ENCODE results near the gene MIPOL1. TPM values are rescaled to one million over a fixed set of nuclear protein-coding genes. Genes with fewer than 3 reads are reported as not detected.
"Not testable (repeated sequence)": the region's sequence is repeated elsewhere in the genome, so short reads cannot be mapped to it uniquely, and the experiment has no call there.

Gene MIPOL1
- total and polyA plus RNA-seq, 5 donors from 2014 or later, result not detected

DNA sequence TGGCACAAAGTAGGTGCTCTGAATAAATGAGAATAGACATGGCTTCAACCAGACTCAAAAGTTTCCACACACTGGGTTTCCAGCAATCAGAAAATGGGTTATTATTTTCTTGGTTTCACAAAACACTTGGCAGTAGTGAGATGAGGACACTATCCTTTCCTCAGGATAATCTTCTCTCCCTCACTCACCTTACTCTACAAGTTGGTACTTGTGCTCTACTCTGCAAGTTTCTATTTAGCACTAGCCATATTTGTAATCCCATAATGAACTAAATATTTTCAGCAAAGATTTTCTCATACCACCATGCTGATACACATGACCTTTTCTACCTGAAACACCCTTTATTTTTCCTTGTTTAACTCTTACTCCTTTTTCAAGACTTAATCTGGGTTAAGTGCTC lies 259.6 kb downstream of the MIPOL1 start:
- ATAC-seq (ENCODE audit: low read depth in 2 of 2), result no peak
- Histone ChIP-seq H3K36me3 (ENCODE audit: control insufficient read depth, insufficient read depth, low read length) (no peaks in the 10 kb centered on the region), H3K4me1 (ENCODE audit: control insufficient read depth, insufficient read depth, low read length, poor library complexity, severe bottlenecking) (no peaks in the 10 kb centered on the region), H3K27ac (ENCODE audit: insufficient read depth, low read length, poor library complexity, severe bottlenecking) (no peak overlapping the region), H3K27me3 (ENCODE audit: control insufficient read depth, insufficient read depth, low read length) (no peaks in the 10 kb centered on the region), H3K4me3 (ENCODE audit: low read depth, low read length) (no peak overlapping the region), H3K9me3 (ENCODE audit: control insufficient read depth in 2 of 2, low read length in 2 of 2) (peaks cover 0 to 2% of the 10 kb centered on the region in 2 experiments)
- Mint-ChIP-seq H3K4me1 (no peaks in the 10 kb centered on the region), H3K36me3 (no peaks in the 10 kb centered on the region), H3K9me3 (peaks cover 3 to 17% (median 10%) of the 10 kb centered on the region in 7 donors), H3K27me3 (no peaks in the 10 kb centered on the region), H3K27ac (no peak overlapping the region), H3K4me3 (no peak overlapping the region)
- no peak for DNase-seq

- not testable (repeated sequence) for H3K9me3 ChIP-seq (ENCODE audit: control insufficient read depth in 2 of 2, low read length in 2 of 2); H3K4me3 ChIP-seq (ENCODE audit: low read depth, low read length); H3K4me3 Mint-ChIP-seq; H3K27me3 ChIP-seq (ENCODE audit: control insufficient read depth, insufficient read depth, low read length); DNase-seq; H3K27ac Mint-ChIP-seq; H3K4me1 ChIP-seq (ENCODE audit: control insufficient read depth, insufficient read depth, low read length, poor library complexity, severe bottlenecking); ATAC-seq (ENCODE audit: low read depth in 2 of 2); H3K36me3 Mint-ChIP-seq; H3K4me1 Mint-ChIP-seq; H3K27me3 Mint-ChIP-seq; H3K27ac ChIP-seq (ENCODE audit: insufficient read depth, low read length, poor library complexity, severe bottlenecking); H3K36me3 ChIP-seq (ENCODE audit: control insufficient read depth, insufficient read depth, low read length)
- peaks cover 2 to 33% (median 16%) of the 10 kb centered on the region in 7 donors for H3K9me3 Mint-ChIP-seq
These were observed 264.7 kb downstream of the MIPOL1 start for GRCh38 chr14:37462426-37462825.

- Histone ChIP-seq H3K27me3 (ENCODE audit: control insufficient read depth, insufficient read depth, low read length) (no peaks in the 10 kb centered on the region), H3K9me3 (ENCODE audit: control insufficient read depth in 2 of 2, low read length in 2 of 2) (peaks cover 2 to 4% of the 10 kb centered on the region in 2 experiments), H3K4me3 (ENCODE audit: low read depth, low read length) (no peak overlapping the region), H3K4me1 (ENCODE audit: control insufficient read depth, insufficient read depth, low read length, poor library complexity, severe bottlenecking) (no peaks in the 10 kb centered on the region), H3K36me3 (ENCODE audit: control insufficient read depth, insufficient read depth, low read length) (no peaks in the 10 kb centered on the region), H3K27ac (ENCODE audit: insufficient read depth, low read length, poor library complexity, severe bottlenecking) (no peak overlapping the region)
- DNase-seq, result no peak
- no peak overlapping the region for H3K4me3 Mint-ChIP-seq
- H3K27ac Mint-ChIP-seq, result no peak overlapping the region
- H3K27me3 Mint-ChIP-seq, result no peaks in the 10 kb centered on the region
- H3K36me3 Mint-ChIP-seq, result no peaks in the 10 kb centered on the region
- no peak for ATAC-seq (ENCODE audit: low read depth in 2 of 2)
- H3K4me1 Mint-ChIP-seq, result no peaks in the 10 kb centered on the region
- peaks cover 2 to 34% (median 14%) of the 10 kb centered on the region in 7 donors for H3K9me3 Mint-ChIP-seq
These were observed 266.6 kb downstream of the MIPOL1 start for GRCh38 chr14:37464192-37464858.

- H3K4me1 ChIP-seq (ENCODE audit: control insufficient read depth, insufficient read depth, low read length, poor library complexity, severe bottlenecking), result no peaks in the 10 kb centered on the region
- H3K27ac ChIP-seq (ENCODE audit: insufficient read depth, low read length, poor library complexity, severe bottlenecking), result no peak overlapping the region
- no peak overlapping the region for H3K27ac Mint-ChIP-seq
- ATAC-seq (ENCODE audit: low read depth in 2 of 2) (no peak), DNase-seq (no peak)
- no peak overlapping the region for H3K4me3 ChIP-seq (ENCODE audit: low read depth, low read length)
- H3K9me3 ChIP-seq (ENCODE audit: control insufficient read depth in 2 of 2, low read length in 2 of 2), result peaks cover 2 to 4% of the 10 kb centered on the region in 2 experiments
- peaks cover 0 to 43% (median 15%) of the 10 kb centered on the region in 7 donors for H3K9me3 Mint-ChIP-seq
- no peaks in the 10 kb centered on the region for H3K27me3 Mint-ChIP-seq
- no peaks in the 10 kb centered on the region for H3K4me1 Mint-ChIP-seq
- H3K36me3 ChIP-seq (ENCODE audit: control insufficient read depth, insufficient read depth, low read length), result no peaks in the 10 kb centered on the region
- H3K4me3 Mint-ChIP-seq, result no peak overlapping the region
- no peaks in the 10 kb centered on the region for H3K27me3 ChIP-seq (ENCODE audit: control insufficient read depth, insufficient read depth, low read length)
- no peaks in the 10 kb centered on the region for H3K36me3 Mint-ChIP-seq
These were observed 268.4 kb downstream of the MIPOL1 start for GRCh38 chr14:37466003-37466622.

DNA sequence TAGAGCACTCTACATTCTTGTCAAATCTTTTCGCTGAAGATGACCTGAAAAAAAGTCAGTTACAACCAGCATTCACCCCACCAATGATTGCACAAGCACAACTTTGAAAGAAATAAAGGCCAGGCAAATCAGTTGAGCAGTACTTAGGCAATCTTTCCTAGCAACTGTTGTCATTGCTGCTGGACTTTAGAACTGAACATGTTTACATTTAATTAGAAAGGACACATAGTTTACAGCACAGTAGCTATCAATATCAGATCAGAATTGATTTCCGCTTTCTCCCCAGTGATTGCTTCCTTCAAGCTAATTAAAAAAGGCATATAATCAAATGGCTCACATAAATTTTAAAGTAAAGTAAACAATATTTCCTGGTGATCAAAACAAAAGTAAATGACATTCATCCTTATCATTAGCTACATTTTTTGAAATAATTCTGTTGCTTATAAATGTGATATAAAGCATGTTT lies 268.9 kb downstream of the MIPOL1 start:
- H3K27me3 Mint-ChIP-seq, result no peaks in the 10 kb centered on the region
- no peak overlapping the region for H3K4me3 Mint-ChIP-seq
- H3K36me3 Mint-ChIP-seq, result no peaks in the 10 kb centered on the region
- Histone ChIP-seq H3K27ac (ENCODE audit: insufficient read depth, low read length, poor library complexity, severe bottlenecking) (no peak overlapping the region), H3K4me3 (ENCODE audit: low read depth, low read length) (no peak overlapping the region), H3K36me3 (ENCODE audit: control insufficient read depth, insufficient read depth, low read length) (no peaks in the 10 kb centered on the region), H3K9me3 (ENCODE audit: control insufficient read depth in 2 of 2, low read length in 2 of 2) (peaks cover 0 to 4% of the 10 kb centered on the region in 2 experiments), H3K4me1 (ENCODE audit: control insufficient read depth, insufficient read depth, low read length, poor library complexity, severe bottlenecking) (no peaks in the 10 kb centered on the region), H3K27me3 (ENCODE audit: control insufficient read depth, insufficient read depth, low read length) (no peaks in the 10 kb centered on the region)
- H3K9me3 Mint-ChIP-seq, result peaks cover 0 to 43% (median 15%) of the 10 kb centered on the region in 7 donors
- ATAC-seq (ENCODE audit: low read depth in 2 of 2), result no peak
- no peaks in the 10 kb centered on the region for H3K4me1 Mint-ChIP-seq
- DNase-seq, result no peak
- no peak overlapping the region for H3K27ac Mint-ChIP-seq

- Histone ChIP-seq H3K27me3 (ENCODE audit: control insufficient read depth, insufficient read depth, low read length) (no peaks in the 10 kb centered on the region), H3K36me3 (ENCODE audit: control insufficient read depth, insufficient read depth, low read length) (no peaks in the 10 kb centered on the region), H3K27ac (ENCODE audit: insufficient read depth, low read length, poor library complexity, severe bottlenecking) (no peak overlapping the region), H3K4me1 (ENCODE audit: control insufficient read depth, insufficient read depth, low read length, poor library complexity, severe bottlenecking) (no peaks in the 10 kb centered on the region), H3K9me3 (ENCODE audit: control insufficient read depth in 2 of 2, low read length in 2 of 2) (peaks cover 0 to 4% of the 10 kb centered on the region in 2 experiments), H3K4me3 (ENCODE audit: low read depth, low read length) (no peak overlapping the region)
- no peaks in the 10 kb centered on the region for H3K4me1 Mint-ChIP-seq
- no peaks in the 10 kb centered on the region for H3K27me3 Mint-ChIP-seq
- no peak overlapping the region for H3K4me3 Mint-ChIP-seq
- DNase-seq (no peak), ATAC-seq (ENCODE audit: low read depth in 2 of 2) (no peak)
- H3K9me3 Mint-ChIP-seq, result peaks cover 0 to 42% (median 11%) of the 10 kb centered on the region in 7 donors
- no peak overlapping the region for H3K27ac Mint-ChIP-seq
- no peaks in the 10 kb centered on the region for H3K36me3 Mint-ChIP-seq
These were observed 271.9 kb downstream of the MIPOL1 start for GRCh38 chr14:37469650-37470049.

DNA sequence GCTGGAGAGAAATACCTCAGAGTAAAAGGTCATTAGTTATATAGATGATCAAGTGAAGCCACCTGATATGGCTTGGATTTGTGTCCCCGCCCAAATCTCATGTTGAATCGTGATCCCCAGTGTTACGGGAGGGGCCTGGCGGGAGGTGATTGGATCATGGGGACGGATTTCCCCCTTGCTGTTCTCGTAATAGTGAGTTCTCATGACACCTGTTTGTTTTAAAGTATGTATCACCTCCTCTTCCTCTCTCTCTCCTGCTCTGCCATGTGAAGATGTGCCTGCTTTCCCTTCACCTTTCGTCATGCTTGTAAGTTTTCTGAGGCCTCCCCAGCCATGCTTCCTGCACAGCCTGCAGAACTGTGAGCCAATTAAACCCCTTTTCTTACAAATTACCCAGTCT lies 272.5 kb downstream of the MIPOL1 start:
- no peak overlapping the region for H3K4me3 ChIP-seq (ENCODE audit: low read depth, low read length)

GRCh38 chr14:37472906-37473305 lies 275.2 kb downstream of the MIPOL1 start:
- H3K9me3 ChIP-seq (ENCODE audit: control insufficient read depth in 2 of 2, low read length in 2 of 2), result peaks cover 0 to 4% of the 10 kb centered on the region in 2 experiments
- no peak for ATAC-seq (ENCODE audit: low read depth in 2 of 2)
- no peak overlapping the region for H3K27ac ChIP-seq (ENCODE audit: insufficient read depth, low read length, poor library complexity, severe bottlenecking)
- no peaks in the 10 kb centered on the region for H3K36me3 ChIP-seq (ENCODE audit: control insufficient read depth, insufficient read depth, low read length)
- H3K4me3 Mint-ChIP-seq, result no peak overlapping the region
- H3K36me3 Mint-ChIP-seq, result no peaks in the 10 kb centered on the region
- H3K27ac Mint-ChIP-seq, result no peak overlapping the region
- H3K27me3 ChIP-seq (ENCODE audit: control insufficient read depth, insufficient read depth, low read length), result no peaks in the 10 kb centered on the region
- H3K4me1 Mint-ChIP-seq, result no peaks in the 10 kb centered on the region
- DNase-seq, result no peak
- H3K9me3 Mint-ChIP-seq, result peaks cover 0 to 48% (median 15%) of the 10 kb centered on the region in 7 donors
- H3K4me3 ChIP-seq (ENCODE audit: low read depth, low read length), result no peak overlapping the region
- no peaks in the 10 kb centered on the region for H3K27me3 Mint-ChIP-seq
- H3K4me1 ChIP-seq (ENCODE audit: control insufficient read depth, insufficient read depth, low read length, poor library complexity, severe bottlenecking), result no peaks in the 10 kb centered on the region

More for the DNA sequence above, 272.5 kb downstream of the MIPOL1 start:
- Histone ChIP-seq H3K9me3 (ENCODE audit: control insufficient read depth in 2 of 2, low read length in 2 of 2) (peaks cover 0 to 4% of the 10 kb centered on the region in 2 experiments), H3K4me1 (ENCODE audit: control insufficient read depth, insufficient read depth, low read length, poor library complexity, severe bottlenecking) (no peaks in the 10 kb centered on the region), H3K27me3 (ENCODE audit: control insufficient read depth, insufficient read depth, low read length) (no peaks in the 10 kb centered on the region), H3K27ac (ENCODE audit: insufficient read depth, low read length, poor library complexity, severe bottlenecking) (no peak overlapping the region), H3K36me3 (ENCODE audit: control insufficient read depth, insufficient read depth, low read length) (no peaks in the 10 kb centered on the region)
- no peak for ATAC-seq (ENCODE audit: low read depth in 2 of 2)
- Mint-ChIP-seq H3K4me3 (no peak overlapping the region), H3K4me1 (no peaks in the 10 kb centered on the region), H3K27me3 (no peaks in the 10 kb centered on the region), H3K9me3 (peaks cover 0 to 38% (median 11%) of the 10 kb centered on the region in 7 donors), H3K27ac (no peak overlapping the region), H3K36me3 (no peaks in the 10 kb centered on the region)
- DNase-seq, result no peak
